ENCODE measurements around the gene PRRT4. TPM values are rescaled to one million over a fixed set of nuclear protein-coding genes. Genes with fewer than 3 reads are reported as not detected.

PRRT4 gene
- total and polyA plus RNA-seq, 9 of the 15 experiments (the other 6 are each of a cell fraction or from before 2014, with no cell fraction given): not detected

- TF ChIP-seq TFAP4 (CRISPR knock-in tag; IDR thresholded peaks at IDR 0.05; ENCODE audit: borderline replicate concordance) (peak; percentile 44; the same call in 1 of the 2 replicates), CHD7 (IDR thresholded peaks at IDR 0.05; ENCODE audit: low read depth, low read length) (no peak), MTF1 (CRISPR knock-in tag; IDR thresholded peaks at IDR 0.05; ENCODE audit: borderline replicate concordance) (0 out of 2 replicates have a peak, but pooled peaks have one; percentile 27), EP300 (IDR thresholded peaks at IDR 0.05; ENCODE audit: low read length) (0 out of 2 replicates have a peak, but pooled peaks have one; percentile 13), GATAD2A (IDR thresholded peaks at IDR 0.05) (no peak), DEAF1 (CRISPR knock-in tag; IDR thresholded peaks at IDR 0.05) (peak; percentile 26; the same call in 1 of the 2 replicates), GABPA (tag; conservative IDR thresholded peaks at IDR 0.05; ENCODE audit: low read depth) (peak; percentile 31; the same call in 1 of the 2 replicates), ETV1 (tag; conservative IDR thresholded peaks at IDR 0.05; ENCODE audit: low read depth) (peak; percentile 54; the same call in 1 of the 2 replicates), CREB1 (IDR thresholded peaks at IDR 0.05) (no peak), CREB1 (CRISPR knock-in tag; IDR thresholded peaks at IDR 0.05) (peak; percentile 20; the same call in 1 of the 2 replicates)
Measured at GRCh38 chr7:128408709-128409595, 47.5 kb upstream of the PRRT4 start (continued).

All from K562 (cell line).